Skeletal muscle cell (primary cell): ENCODE data around the gene PLEKHG5.
"Not testable (repeated sequence)": the region's sequence is repeated elsewhere in the genome, so short reads cannot be mapped to it uniquely, and the experiment has no call there.

Experiments used
- DNase-seq: peaks from one replicate; pipeline ENCODE4 v3.0.0-alpha.2; 2010; ENCODE audit warnings: low read depth
- H3K4me3 ChIP-seq: 2 replicates; pipeline ENCODE4 v1.5.1; 2011; ENCODE audit warnings: low read depth, mild to moderate bottlenecking, control low read depth, low read length, moderate library complexity

Gene PLEKHG5

GRCh38 chr1:6435129-6435528, 56.3 kb downstream of the PLEKHG5 start:
- DNase-seq, result no peak
- no peak overlapping the region for H3K4me3 ChIP-seq

- H3K4me3 ChIP-seq, result no peak overlapping the region
- DNase-seq, result no peak
Measured at GRCh38 chr1:6434186-6434585, 57.3 kb downstream of the PLEKHG5 start.

GRCh38 chr1:6431645-6432579, 59.6 kb downstream of the PLEKHG5 start:
- DNase-seq, H3K4me3 ChIP-seq: not testable (repeated sequence)

GRCh38 chr1:6429660-6430411, 61.6 kb downstream of the PLEKHG5 start:
- not testable (repeated sequence) for DNase-seq, H3K4me3 ChIP-seq

GRCh38 chr1:6428453-6428852, 63.0 kb downstream of the PLEKHG5 start:
- DNase-seq, H3K4me3 ChIP-seq: not testable (repeated sequence)

- no peak for DNase-seq
- H3K4me3 ChIP-seq, result no peak overlapping the region
Measured at GRCh38 chr1:6427441-6428390, 63.8 kb downstream of the PLEKHG5 start.

GRCh38 chr1:6426972-6427350, 64.5 kb downstream of the PLEKHG5 start:
- DNase-seq, result no peak
- H3K4me3 ChIP-seq, result no peak overlapping the region

- no peak for DNase-seq
Measured at GRCh38 chr1:6426277-6426971, 65.0 kb downstream of the PLEKHG5 start.

GRCh38 chr1:6425658-6426057, 65.8 kb downstream of the PLEKHG5 start:
- DNase-seq, result no peak
- no peak overlapping the region for H3K4me3 ChIP-seq

More at GRCh38 chr1:6426277-6426971, 65.0 kb downstream of the PLEKHG5 start:
- no peak overlapping the region for H3K4me3 ChIP-seq

- H3K4me3 ChIP-seq, result no peak within 1 kb of the TSS
- DNase-seq, result no peak
Measured at GRCh38 chr1:6424619-6425593, 66.6 kb downstream of the PLEKHG5 start, which contains the start of gene ESPN. Gene ESPN, plus strand, starts transcription at chr1:6424776. Its CDS starts 180 bp downstream, at chr1:6424956.

GRCh38 chr1:6424000-6424565, 67.4 kb downstream of the PLEKHG5 start:
- no peak overlapping the region for H3K4me3 ChIP-seq
- DNase-seq, result no peak

GRCh38 chr1:6423321-6423999, 68.0 kb downstream of the PLEKHG5 start:
- DNase-seq, result no peak
- H3K4me3 ChIP-seq, result no peak overlapping the region

- no peak for DNase-seq
- H3K4me3 ChIP-seq, result no peak overlapping the region
Measured at GRCh38 chr1:6421266-6421665, 70.2 kb downstream of the PLEKHG5 start.

- no peak for DNase-seq
- peak overlapping the region; percentile 11 for H3K4me3 ChIP-seq
Measured at GRCh38 chr1:6420454-6421042, 70.9 kb downstream of the PLEKHG5 start.

- no peak for DNase-seq
- peak within 1 kb of the TSS; percentile 28 for H3K4me3 ChIP-seq
Measured at GRCh38 chr1:6419804-6420453, 71.5 kb downstream of the PLEKHG5 start, which contains the start of gene HES2. Gene HES2, minus strand, starts transcription at chr1:6419919. Its CDS starts 99 bp downstream, at chr1:6419820.

- no peak for DNase-seq
- H3K4me3 ChIP-seq, result peak overlapping the region; percentile 28
Measured at GRCh38 chr1:6419397-6419803, 72.1 kb downstream of the PLEKHG5 start.
